ENCODE results near the gene GEMIN7.

DNA sequence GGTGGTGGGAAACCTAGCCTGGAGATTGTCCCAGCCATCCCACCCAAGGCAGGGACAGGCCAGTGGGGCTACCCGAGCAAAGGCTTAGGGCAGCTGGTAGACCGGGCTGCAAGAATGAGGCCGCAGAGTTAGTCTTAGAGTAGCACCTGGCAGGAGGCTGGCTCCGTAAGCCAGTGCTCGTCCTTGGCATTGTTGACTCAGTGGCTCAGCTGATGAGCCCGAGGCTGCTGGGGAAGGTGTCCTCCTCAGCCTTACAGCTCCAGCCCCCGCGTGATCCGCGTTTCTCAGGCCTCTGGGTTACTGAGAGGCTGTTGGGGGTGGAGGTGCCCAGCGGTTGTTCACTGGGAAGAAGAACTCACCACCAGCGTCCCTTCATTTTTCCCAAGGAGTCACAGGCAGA is 38.6 kb downstream of the GEMIN7 start:
- TF ChIP-seq, protein P1, sequence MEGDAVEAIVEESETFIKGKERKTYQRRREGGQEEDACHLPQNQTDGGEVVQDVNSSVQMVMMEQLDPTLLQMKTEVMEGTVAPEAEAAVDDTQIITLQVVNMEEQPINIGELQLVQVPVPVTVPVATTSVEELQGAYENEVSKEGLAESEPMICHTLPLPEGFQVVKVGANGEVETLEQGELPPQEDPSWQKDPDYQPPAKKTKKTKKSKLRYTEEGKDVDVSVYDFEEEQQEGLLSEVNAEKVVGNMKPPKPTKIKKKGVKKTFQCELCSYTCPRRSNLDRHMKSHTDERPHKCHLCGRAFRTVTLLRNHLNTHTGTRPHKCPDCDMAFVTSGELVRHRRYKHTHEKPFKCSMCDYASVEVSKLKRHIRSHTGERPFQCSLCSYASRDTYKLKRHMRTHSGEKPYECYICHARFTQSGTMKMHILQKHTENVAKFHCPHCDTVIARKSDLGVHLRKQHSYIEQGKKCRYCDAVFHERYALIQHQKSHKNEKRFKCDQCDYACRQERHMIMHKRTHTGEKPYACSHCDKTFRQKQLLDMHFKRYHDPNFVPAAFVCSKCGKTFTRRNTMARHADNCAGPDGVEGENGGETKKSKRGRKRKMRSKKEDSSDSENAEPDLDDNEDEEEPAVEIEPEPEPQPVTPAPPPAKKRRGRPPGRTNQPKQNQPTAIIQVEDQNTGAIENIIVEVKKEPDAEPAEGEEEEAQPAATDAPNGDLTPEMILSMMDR (IDR thresholded peaks at IDR 0.05; ENCODE audit: insufficient read depth, low read length, poor library complexity, severe bottlenecking), result no peak
- no peak for TF ChIP-seq EZH2phosphoT487 (conservative IDR thresholded peaks at IDR 0.05; ENCODE audit: low read length)

All from SU-DHL-6 (cell line).